WTC11 (cell line): ENCODE results near the gene ACYP2. TPM values are rescaled to one million over a fixed set of nuclear protein-coding genes. Genes with fewer than 3 reads are reported as not detected.

Experiments
- ATAC-seq: fragments of 200-7000 bp; cut with Tn5 transposase; 2 replicates; pipeline ENCODE4 v1.10.0; 2021; ENCODE audit warnings: mild to moderate bottlenecking, moderate library complexity
- CTCF ChIA-PET: fragments of 300-600 bp; sonication (Branson Sonifier 250); formaldehyde crosslinking; loops from one replicate; lab custom pipeline; 2021; ENCODE audit warnings: antibody characterized with exemption; lab: Charles Lee
- POLR2A ChIA-PET: fragments of 350-600 bp; sonication (Branson Sonifier 250); formaldehyde crosslinking; loops from one replicate; lab custom pipeline; 2021; ENCODE audit warnings: antibody characterized with exemption; lab: Charles Lee
- DNase-seq: peaks from one replicate; pipeline ENCODE4 v3.0.0; 2021; ENCODE audit warnings: low spot score
- H3K27ac Mint-ChIP-seq: 2 replicates; pipeline ENCODE4 v1.8.0; 2021; ENCODE audit warnings: mixed read lengths
- H3K27me3 Mint-ChIP-seq: 2 replicates; pipeline ENCODE4 v1.8.0; 2021; ENCODE audit warnings: low read depth, mild to moderate bottlenecking, moderate library complexity, mixed read lengths
- H3K36me3 Mint-ChIP-seq: 2 replicates; pipeline ENCODE4 v1.8.0; 2021; ENCODE audit warnings: mixed read lengths
- H3K4me1 Mint-ChIP-seq: 2 replicates; pipeline ENCODE4 v1.8.0; 2022; ENCODE audit warnings: mixed read lengths
- H3K4me3 Mint-ChIP-seq: 2 replicates; pipeline ENCODE4 v1.8.0; 2021; ENCODE audit warnings: mild to moderate bottlenecking, moderate library complexity, mixed read lengths
- H3K9me3 Mint-ChIP-seq: 2 replicates; pipeline ENCODE4 v1.8.0; 2021; ENCODE audit warnings: mixed read lengths
- ELF4 ChIP-seq: sonication (generic); formaldehyde crosslinking; IDR thresholded peaks from 2 replicates; pipeline ENCODE4 v1.8.1; 2022; ENCODE audit warnings: low read depth, mild to moderate bottlenecking, moderate library complexity, missing genetic modification reagents
- FOXJ3 ChIP-seq: sonication (generic); formaldehyde crosslinking; IDR thresholded peaks from 2 replicates; pipeline ENCODE4 v1.9.0; 2021; ENCODE audit warnings: missing genetic modification reagents, mild to moderate bottlenecking, borderline replicate concordance
- FOXP1 ChIP-seq: sonication (generic); formaldehyde crosslinking; IDR thresholded peaks from 2 replicates; pipeline ENCODE4 v1.8.0; 2022; ENCODE audit warnings: missing genetic modification reagents, mild to moderate bottlenecking, moderate library complexity, borderline replicate concordance
- NFE2L1 ChIP-seq: sonication (generic); formaldehyde crosslinking; IDR thresholded peaks from 2 replicates; pipeline ENCODE4 v1.8.1; 2023; ENCODE audit warnings: missing genetic modification reagents
- TEAD4 ChIP-seq: sonication (generic); formaldehyde crosslinking; IDR thresholded peaks from 2 replicates; pipeline ENCODE4 v1.8.0; 2022; ENCODE audit warnings: mild to moderate bottlenecking, missing genetic modification reagents
- TP53 ChIP-seq: sonication (generic); formaldehyde crosslinking; IDR thresholded peaks from 2 replicates; pipeline ENCODE4 v1.8.1; 2023; ENCODE audit warnings: mild to moderate bottlenecking, missing genetic modification reagents
- ZBTB21 ChIP-seq: sonication (generic); formaldehyde crosslinking; IDR thresholded peaks from 2 replicates; pipeline ENCODE4 v1.8.1; 2023; ENCODE audit warnings: mild to moderate bottlenecking, missing genetic modification reagents, borderline replicate concordance
- ZNF121 ChIP-seq: sonication (generic); formaldehyde crosslinking; IDR thresholded peaks from 2 replicates; pipeline ENCODE4 v1.8.0; 2023; ENCODE audit warnings: missing genetic modification reagents
- ZNF263 ChIP-seq: sonication (generic); formaldehyde crosslinking; IDR thresholded peaks from 2 replicates; pipeline ENCODE4 v1.8.1; 2022; ENCODE audit warnings: low read depth, mild to moderate bottlenecking, moderate library complexity, missing genetic modification reagents
- total RNA-seq: library from RNA; stranded (reverse); gene quantifications from 3 replicates; pipeline ENCODE4 v1.2.3, GENCODE V29; 2021
- TF ChIP-seq, protein P1 (sequence below): sonication (generic); formaldehyde crosslinking; IDR thresholded peaks from 2 replicates; pipeline ENCODE4 v1.8.1; 2023; ENCODE audit warnings: mild to moderate bottlenecking, missing genetic modification reagents
- TF ChIP-seq, protein P2 (sequence below): sonication (generic); formaldehyde crosslinking; conservative IDR thresholded peaks from 2 replicates; pipeline ENCODE4 v1.8.1; 2023; ENCODE audit warnings: mild to moderate bottlenecking, low read depth, missing genetic modification reagents, moderate library complexity
- TF ChIP-seq, protein P3 (sequence below): sonication (generic); formaldehyde crosslinking; IDR thresholded peaks from 2 replicates; pipeline ENCODE4 v1.8.1; 2022; ENCODE audit warnings: mild to moderate bottlenecking, missing genetic modification reagents, moderate library complexity, borderline replicate concordance
- TF ChIP-seq, protein P4 (sequence below): sonication (generic); formaldehyde crosslinking; IDR thresholded peaks from 2 replicates; pipeline ENCODE4 v1.8.0; 2022; ENCODE audit warnings: missing genetic modification reagents
- TF ChIP-seq, protein P5 (sequence below): sonication (generic); formaldehyde crosslinking; IDR thresholded peaks from 2 replicates; pipeline ENCODE4 v1.8.1; 2022; ENCODE audit warnings: mild to moderate bottlenecking, moderate library complexity, missing genetic modification reagents

Gene ACYP2
- total RNA-seq, 1 experiment from 2014 or later = 4.4 TPM

DNA sequence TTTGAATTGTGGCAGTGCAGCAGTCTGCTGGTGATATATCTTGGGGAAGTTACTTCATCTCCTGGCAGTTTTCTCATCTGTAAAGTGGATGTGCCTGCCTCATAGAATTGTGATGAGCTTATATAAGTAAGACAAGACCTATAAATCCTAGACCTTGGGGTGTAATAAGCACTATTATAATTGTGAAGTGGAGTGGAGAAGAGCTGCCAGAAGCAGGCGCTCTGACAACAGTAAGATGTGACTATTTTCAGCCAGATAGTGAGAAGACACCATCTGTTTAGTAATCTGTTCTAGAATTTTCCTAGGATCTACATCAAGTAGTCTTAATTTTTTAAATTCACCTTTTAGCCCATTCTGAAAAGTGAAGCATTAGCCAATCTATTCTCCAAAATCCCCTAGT lies 226.2 kb downstream of the ACYP2 start (continued):
- TF ChIP-seq, protein P1, sequence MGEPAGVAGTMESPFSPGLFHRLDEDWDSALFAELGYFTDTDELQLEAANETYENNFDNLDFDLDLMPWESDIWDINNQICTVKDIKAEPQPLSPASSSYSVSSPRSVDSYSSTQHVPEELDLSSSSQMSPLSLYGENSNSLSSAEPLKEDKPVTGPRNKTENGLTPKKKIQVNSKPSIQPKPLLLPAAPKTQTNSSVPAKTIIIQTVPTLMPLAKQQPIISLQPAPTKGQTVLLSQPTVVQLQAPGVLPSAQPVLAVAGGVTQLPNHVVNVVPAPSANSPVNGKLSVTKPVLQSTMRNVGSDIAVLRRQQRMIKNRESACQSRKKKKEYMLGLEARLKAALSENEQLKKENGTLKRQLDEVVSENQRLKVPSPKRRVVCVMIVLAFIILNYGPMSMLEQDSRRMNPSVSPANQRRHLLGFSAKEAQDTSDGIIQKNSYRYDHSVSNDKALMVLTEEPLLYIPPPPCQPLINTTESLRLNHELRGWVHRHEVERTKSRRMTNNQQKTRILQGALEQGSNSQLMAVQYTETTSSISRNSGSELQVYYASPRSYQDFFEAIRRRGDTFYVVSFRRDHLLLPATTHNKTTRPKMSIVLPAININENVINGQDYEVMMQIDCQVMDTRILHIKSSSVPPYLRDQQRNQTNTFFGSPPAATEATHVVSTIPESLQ = no peak
- TF ChIP-seq, protein P2, sequence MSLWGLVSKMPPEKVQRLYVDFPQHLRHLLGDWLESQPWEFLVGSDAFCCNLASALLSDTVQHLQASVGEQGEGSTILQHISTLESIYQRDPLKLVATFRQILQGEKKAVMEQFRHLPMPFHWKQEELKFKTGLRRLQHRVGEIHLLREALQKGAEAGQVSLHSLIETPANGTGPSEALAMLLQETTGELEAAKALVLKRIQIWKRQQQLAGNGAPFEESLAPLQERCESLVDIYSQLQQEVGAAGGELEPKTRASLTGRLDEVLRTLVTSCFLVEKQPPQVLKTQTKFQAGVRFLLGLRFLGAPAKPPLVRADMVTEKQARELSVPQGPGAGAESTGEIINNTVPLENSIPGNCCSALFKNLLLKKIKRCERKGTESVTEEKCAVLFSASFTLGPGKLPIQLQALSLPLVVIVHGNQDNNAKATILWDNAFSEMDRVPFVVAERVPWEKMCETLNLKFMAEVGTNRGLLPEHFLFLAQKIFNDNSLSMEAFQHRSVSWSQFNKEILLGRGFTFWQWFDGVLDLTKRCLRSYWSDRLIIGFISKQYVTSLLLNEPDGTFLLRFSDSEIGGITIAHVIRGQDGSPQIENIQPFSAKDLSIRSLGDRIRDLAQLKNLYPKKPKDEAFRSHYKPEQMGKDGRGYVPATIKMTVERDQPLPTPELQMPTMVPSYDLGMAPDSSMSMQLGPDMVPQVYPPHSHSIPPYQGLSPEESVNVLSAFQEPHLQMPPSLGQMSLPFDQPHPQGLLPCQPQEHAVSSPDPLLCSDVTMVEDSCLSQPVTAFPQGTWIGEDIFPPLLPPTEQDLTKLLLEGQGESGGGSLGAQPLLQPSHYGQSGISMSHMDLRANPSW (CRISPR knock-in tag) = no peak
- no peak for TF ChIP-seq NFE2L1 (CRISPR knock-in tag)
- TF ChIP-seq, protein P3, sequence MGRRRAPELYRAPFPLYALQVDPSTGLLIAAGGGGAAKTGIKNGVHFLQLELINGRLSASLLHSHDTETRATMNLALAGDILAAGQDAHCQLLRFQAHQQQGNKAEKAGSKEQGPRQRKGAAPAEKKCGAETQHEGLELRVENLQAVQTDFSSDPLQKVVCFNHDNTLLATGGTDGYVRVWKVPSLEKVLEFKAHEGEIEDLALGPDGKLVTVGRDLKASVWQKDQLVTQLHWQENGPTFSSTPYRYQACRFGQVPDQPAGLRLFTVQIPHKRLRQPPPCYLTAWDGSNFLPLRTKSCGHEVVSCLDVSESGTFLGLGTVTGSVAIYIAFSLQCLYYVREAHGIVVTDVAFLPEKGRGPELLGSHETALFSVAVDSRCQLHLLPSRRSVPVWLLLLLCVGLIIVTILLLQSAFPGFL (CRISPR knock-in tag) = no peak
- TF ChIP-seq, protein P4, sequence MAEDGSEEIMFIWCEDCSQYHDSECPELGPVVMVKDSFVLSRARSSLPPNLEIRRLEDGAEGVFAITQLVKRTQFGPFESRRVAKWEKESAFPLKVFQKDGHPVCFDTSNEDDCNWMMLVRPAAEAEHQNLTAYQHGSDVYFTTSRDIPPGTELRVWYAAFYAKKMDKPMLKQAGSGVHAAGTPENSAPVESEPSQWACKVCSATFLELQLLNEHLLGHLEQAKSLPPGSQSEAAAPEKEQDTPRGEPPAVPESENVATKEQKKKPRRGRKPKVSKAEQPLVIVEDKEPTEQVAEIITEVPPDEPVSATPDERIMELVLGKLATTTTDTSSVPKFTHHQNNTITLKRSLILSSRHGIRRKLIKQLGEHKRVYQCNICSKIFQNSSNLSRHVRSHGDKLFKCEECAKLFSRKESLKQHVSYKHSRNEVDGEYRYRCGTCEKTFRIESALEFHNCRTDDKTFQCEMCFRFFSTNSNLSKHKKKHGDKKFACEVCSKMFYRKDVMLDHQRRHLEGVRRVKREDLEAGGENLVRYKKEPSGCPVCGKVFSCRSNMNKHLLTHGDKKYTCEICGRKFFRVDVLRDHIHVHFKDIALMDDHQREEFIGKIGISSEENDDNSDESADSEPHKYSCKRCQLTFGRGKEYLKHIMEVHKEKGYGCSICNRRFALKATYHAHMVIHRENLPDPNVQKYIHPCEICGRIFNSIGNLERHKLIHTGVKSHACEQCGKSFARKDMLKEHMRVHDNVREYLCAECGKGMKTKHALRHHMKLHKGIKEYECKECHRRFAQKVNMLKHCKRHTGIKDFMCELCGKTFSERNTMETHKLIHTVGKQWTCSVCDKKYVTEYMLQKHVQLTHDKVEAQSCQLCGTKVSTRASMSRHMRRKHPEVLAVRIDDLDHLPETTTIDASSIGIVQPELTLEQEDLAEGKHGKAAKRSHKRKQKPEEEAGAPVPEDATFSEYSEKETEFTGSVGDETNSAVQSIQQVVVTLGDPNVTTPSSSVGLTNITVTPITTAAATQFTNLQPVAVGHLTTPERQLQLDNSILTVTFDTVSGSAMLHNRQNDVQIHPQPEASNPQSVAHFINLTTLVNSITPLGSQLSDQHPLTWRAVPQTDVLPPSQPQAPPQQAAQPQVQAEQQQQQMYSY (CRISPR knock-in tag) = no peak
- no peak for TF ChIP-seq FOXP1 (CRISPR knock-in tag)
- TF ChIP-seq, protein P5, sequence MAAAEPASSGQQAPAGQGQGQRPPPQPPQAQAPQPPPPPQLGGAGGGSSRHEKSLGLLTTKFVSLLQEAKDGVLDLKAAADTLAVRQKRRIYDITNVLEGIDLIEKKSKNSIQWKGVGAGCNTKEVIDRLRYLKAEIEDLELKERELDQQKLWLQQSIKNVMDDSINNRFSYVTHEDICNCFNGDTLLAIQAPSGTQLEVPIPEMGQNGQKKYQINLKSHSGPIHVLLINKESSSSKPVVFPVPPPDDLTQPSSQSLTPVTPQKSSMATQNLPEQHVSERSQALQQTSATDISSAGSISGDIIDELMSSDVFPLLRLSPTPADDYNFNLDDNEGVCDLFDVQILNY (CRISPR knock-in tag) = no peak
- TF ChIP-seq ELF4 (CRISPR knock-in tag) = no peak
- no peak for TF ChIP-seq ZNF121 (CRISPR knock-in tag)
- TF ChIP-seq, all 79 proteins: peak for 0

DNA sequence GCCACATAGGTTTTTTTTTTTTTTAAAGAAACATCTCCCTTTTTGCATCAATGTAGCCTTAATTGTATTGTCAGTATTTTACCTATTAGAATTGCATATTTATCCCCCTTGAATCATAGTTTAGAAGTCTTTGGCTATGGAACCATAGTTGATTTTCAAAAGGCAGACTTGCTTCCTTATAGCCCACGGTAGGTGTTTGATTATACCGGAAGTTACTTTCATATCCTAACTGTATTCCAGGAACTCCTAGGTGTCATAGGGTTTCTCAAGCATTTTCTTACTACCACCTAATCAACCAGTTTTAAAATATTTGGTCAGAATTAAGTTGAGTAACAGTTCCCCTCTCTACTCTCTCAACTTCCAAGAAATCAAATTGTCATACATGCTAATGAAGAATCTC lies 227.2 kb downstream of the ACYP2 start:
- ChIA-PET POLR2A (interaction anchor here (0.7 kb wide), 1 partner anchor 331 kb away, joined by 3 read pairs; no protein-coding TSS in a partner anchor), CTCF (interaction anchor here (1.3 to 1.4 kb wide), 2 partner anchors 17 to 155 kb away, joined by 3 to 4 read pairs; no protein-coding TSS in a partner anchor)
- no peak overlapping the region for H3K4me3 Mint-ChIP-seq
- no peak for ATAC-seq
- peaks cover under 1% of the 10 kb centered on the region; the same call in 1 of the 2 replicates for H3K4me1 Mint-ChIP-seq
- no peaks in the 10 kb centered on the region for H3K36me3 Mint-ChIP-seq
- no peaks in the 10 kb centered on the region for H3K9me3 Mint-ChIP-seq
- no peak overlapping the region for H3K27ac Mint-ChIP-seq
- no peak for DNase-seq
- H3K27me3 Mint-ChIP-seq = no peaks in the 10 kb centered on the region; the same call in 1 of the 2 replicates
- no peak for TF ChIP-seq TEAD4 (CRISPR knock-in tag)
- no peak for TF ChIP-seq TP53 (CRISPR knock-in tag)
- TF ChIP-seq, protein P5 (CRISPR knock-in tag) = no peak
- no peak for TF ChIP-seq ZNF263 (CRISPR knock-in tag)
- no peak for TF ChIP-seq FOXP1 (CRISPR knock-in tag)
- no peak for TF ChIP-seq ZBTB21 (CRISPR knock-in tag)
- TF ChIP-seq FOXJ3 (CRISPR knock-in tag) = no peak
- TF ChIP-seq, all 79 proteins: peak for 0
